Endodermal cell (in vitro differentiated cells): ENCODE measurements around the gene AHRR. TPM values are rescaled to one million over a fixed set of nuclear protein-coding genes. Genes with fewer than 3 reads are reported as not detected.

Experiments used
- DNase-seq: peaks from one replicate; pipeline ENCODE4 v3.0.0-alpha.2; 2017
- H3K27ac ChIP-seq: 2 replicates; pipeline ENCODE4 v1.5.1; 2013; ENCODE audit warnings: mild to moderate bottlenecking, low read depth, low read length, moderate library complexity
- H3K27me3 ChIP-seq: 2 replicates; pipeline ENCODE4 v1.6.1; 2013; ENCODE audit warnings: mild to moderate bottlenecking, low read length, moderate library complexity; ENCODE audit not compliant: insufficient read depth, control insufficient read depth, poor library complexity, severe bottlenecking
- H3K36me3 ChIP-seq: 2 replicates; pipeline ENCODE4 v1.7.0; 2013; ENCODE audit warnings: mild to moderate bottlenecking, low read length, moderate library complexity; ENCODE audit not compliant: control insufficient read depth, insufficient read depth
- H3K4me1 ChIP-seq: one replicate; pipeline ENCODE4 v1.7.0; 2013; ENCODE audit warnings: low read length; ENCODE audit not compliant: control insufficient read depth, insufficient read depth
- H3K4me3 ChIP-seq: 2 replicates; pipeline ENCODE4 v1.5.1; 2013; ENCODE audit warnings: mild to moderate bottlenecking, low read length, moderate library complexity
- H3K9ac ChIP-seq: 2 replicates; pipeline ENCODE4 v1.6.1; 2013; ENCODE audit warnings: mild to moderate bottlenecking, low read length, moderate library complexity; ENCODE audit not compliant: poor library complexity, severe bottlenecking; ENCODE audit errors: extremely low read depth
- H3K9me3 ChIP-seq: 2 replicates; pipeline ENCODE4 v1.6.1; 2013; ENCODE audit warnings: mild to moderate bottlenecking, low read length, moderate library complexity; ENCODE audit not compliant: control insufficient read depth
- H3K27ac Mint-ChIP-seq: 2 replicates; pipeline ENCODE4 v1.8.0; 2020; ENCODE audit warnings: mixed read lengths
- H3K27me3 Mint-ChIP-seq: 2 replicates; pipeline ENCODE4 v1.8.0; 2021; ENCODE audit warnings: mild to moderate bottlenecking, mixed read lengths; ENCODE audit not compliant: insufficient read depth
- H3K36me3 Mint-ChIP-seq: 2 replicates; pipeline ENCODE4 v1.8.0; 2020; ENCODE audit warnings: low read depth, mixed read lengths
- H3K4me1 Mint-ChIP-seq: 2 replicates; pipeline ENCODE4 v1.8.0; 2020; ENCODE audit warnings: mixed read lengths
- H3K4me3 Mint-ChIP-seq: 2 replicates; pipeline ENCODE4 v1.8.0; 2020; ENCODE audit warnings: mild to moderate bottlenecking, moderate library complexity, mixed read lengths
- H3K9me3 Mint-ChIP-seq: 2 replicates; pipeline ENCODE4 v1.8.0; 2020; ENCODE audit warnings: mild to moderate bottlenecking, mixed read lengths
- WGBS, 2 experiments: methylation state at CpG; one replicate each; pipeline versions ENCODE4 v1.1.5 to v1.1.7; 2013; ENCODE audit warnings: missing lambda C conversion rate in 2 of 2, mixed read lengths in 1 of 2; ENCODE audit not compliant: insufficient coverage in 1 of 2, insufficient read length in 1 of 2; 5-methylcytosine and 5-hydroxymethylcytosine counted together
- total RNA-seq, 2 donors: library from RNA; stranded (reverse); fragmentation: NEBNext Ultra II Directional in 1 of 2; extraction: Animal tissue kit (Norgen Biotek cat#: 25700) in 1 of 2; gene quantifications; 2 replicates in 1 of 2; 3 replicates in 1 of 2; pipeline ENCODE4 v1.2.1, GENCODE V29; 2021
- TF ChIP-seq, protein P1 (sequence below): fragments of 200-600 bp; sonication (generic); conservative IDR thresholded peaks from 2 replicates; pipeline ENCODE4 v1.5.0; 2021; ENCODE audit warnings: antibody characterized with exemption, mild to moderate bottlenecking

Gene AHRR
- total RNA-seq, 2 donors from 2014 or later = 1.4 to 2.0 TPM

DNA sequence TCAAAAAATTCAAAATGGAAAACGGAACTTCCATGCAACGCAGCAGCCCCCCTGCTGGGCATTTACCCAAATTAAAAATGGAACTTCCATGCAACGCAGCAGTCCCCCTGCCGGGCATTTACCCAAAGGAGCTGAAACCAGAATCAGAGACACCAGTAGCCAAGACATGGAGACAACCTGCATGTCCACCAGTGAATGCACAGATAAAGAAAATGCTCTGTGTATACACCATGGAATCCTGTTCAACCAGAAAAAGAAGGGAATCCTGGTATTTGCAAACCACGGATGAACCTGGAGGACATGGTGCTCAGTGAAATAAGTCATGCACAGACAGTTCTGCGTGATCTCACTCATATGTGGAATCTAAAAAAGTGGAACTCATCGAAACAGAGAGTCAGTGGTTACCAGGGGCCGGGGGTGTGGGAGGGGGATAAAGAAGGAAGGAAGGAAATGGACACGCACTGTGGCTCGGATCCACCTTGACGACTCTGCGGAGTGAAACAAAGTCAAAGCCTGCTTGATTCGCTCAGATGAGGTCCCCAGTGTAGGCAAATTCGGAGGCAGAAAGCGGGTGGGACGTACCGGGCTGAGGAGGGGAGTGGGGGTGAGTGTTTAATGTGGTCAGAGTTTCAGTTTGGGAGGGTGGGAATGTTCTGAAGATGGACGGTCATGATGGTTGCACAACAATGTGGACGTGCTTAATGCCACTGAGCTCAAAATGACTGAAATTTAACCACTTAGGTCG is 81.3 kb downstream of the AHRR start:
- no peak overlapping the region for H3K9ac ChIP-seq
- H3K4me3 ChIP-seq = no peak overlapping the region
- no peaks in the 10 kb centered on the region for H3K36me3 ChIP-seq
- no peaks in the 10 kb centered on the region for H3K9me3 ChIP-seq
- TF ChIP-seq, protein P1, sequence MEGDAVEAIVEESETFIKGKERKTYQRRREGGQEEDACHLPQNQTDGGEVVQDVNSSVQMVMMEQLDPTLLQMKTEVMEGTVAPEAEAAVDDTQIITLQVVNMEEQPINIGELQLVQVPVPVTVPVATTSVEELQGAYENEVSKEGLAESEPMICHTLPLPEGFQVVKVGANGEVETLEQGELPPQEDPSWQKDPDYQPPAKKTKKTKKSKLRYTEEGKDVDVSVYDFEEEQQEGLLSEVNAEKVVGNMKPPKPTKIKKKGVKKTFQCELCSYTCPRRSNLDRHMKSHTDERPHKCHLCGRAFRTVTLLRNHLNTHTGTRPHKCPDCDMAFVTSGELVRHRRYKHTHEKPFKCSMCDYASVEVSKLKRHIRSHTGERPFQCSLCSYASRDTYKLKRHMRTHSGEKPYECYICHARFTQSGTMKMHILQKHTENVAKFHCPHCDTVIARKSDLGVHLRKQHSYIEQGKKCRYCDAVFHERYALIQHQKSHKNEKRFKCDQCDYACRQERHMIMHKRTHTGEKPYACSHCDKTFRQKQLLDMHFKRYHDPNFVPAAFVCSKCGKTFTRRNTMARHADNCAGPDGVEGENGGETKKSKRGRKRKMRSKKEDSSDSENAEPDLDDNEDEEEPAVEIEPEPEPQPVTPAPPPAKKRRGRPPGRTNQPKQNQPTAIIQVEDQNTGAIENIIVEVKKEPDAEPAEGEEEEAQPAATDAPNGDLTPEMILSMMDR = no peak
- Mint-ChIP-seq H3K4me3 (no peak overlapping the region), H3K27me3 (peaks cover 29% of the 10 kb centered on the region), H3K4me1 (peaks cover 3% of the 10 kb centered on the region), H3K27ac (no peak overlapping the region), H3K36me3 (no peaks in the 10 kb centered on the region), H3K9me3 (no peaks in the 10 kb centered on the region)
- H3K4me1 ChIP-seq = no peaks in the 10 kb centered on the region
- DNase-seq = no peak
- WGBS, 2 experiments = 92 to 94% methylated on average over 20 of the region's 20 CpGs
- H3K27ac ChIP-seq = no peak overlapping the region
- H3K27me3 ChIP-seq = peaks cover 17% of the 10 kb centered on the region

DNA sequence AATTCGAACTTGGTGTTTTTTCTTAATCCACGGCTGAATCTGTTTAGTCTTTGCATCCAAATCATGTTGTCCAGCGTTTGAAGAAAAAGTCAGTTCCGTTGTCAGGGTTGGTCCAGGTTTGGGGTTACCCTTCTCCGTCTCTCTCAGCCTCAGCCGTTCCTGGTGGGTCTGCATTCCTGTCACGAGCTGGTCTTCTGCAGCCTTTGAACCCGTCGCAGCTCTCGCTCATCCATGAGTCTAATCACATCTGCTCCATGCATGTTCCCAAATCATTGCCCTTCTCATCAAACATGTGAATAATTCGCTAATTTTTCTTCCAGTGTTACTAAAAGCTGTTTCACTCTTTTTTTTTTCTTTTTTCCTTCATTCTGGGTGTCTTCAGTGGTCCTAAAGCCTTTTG is 82.5 kb downstream of the AHRR start:
- no peak for DNase-seq
- H3K27me3 Mint-ChIP-seq = peaks cover 29% of the 10 kb centered on the region
- no peaks in the 10 kb centered on the region for H3K36me3 ChIP-seq
- no peaks in the 10 kb centered on the region for H3K9me3 ChIP-seq
- H3K36me3 Mint-ChIP-seq = no peaks in the 10 kb centered on the region
- peaks cover 17% of the 10 kb centered on the region for H3K27me3 ChIP-seq
- TF ChIP-seq, protein P1 = no peak
- H3K4me3 ChIP-seq = no peak overlapping the region
- no peak overlapping the region for H3K27ac Mint-ChIP-seq
- H3K4me3 Mint-ChIP-seq = no peak overlapping the region
- H3K27ac ChIP-seq = no peak overlapping the region
- no peak overlapping the region for H3K9ac ChIP-seq
- no peaks in the 10 kb centered on the region for H3K9me3 Mint-ChIP-seq
- WGBS, 2 experiments = 91 to 96% methylated on average over 10 to 11 of the region's 11 CpGs
- H3K4me1 ChIP-seq = no peaks in the 10 kb centered on the region
- H3K4me1 Mint-ChIP-seq = peaks cover 3% of the 10 kb centered on the region

DNA sequence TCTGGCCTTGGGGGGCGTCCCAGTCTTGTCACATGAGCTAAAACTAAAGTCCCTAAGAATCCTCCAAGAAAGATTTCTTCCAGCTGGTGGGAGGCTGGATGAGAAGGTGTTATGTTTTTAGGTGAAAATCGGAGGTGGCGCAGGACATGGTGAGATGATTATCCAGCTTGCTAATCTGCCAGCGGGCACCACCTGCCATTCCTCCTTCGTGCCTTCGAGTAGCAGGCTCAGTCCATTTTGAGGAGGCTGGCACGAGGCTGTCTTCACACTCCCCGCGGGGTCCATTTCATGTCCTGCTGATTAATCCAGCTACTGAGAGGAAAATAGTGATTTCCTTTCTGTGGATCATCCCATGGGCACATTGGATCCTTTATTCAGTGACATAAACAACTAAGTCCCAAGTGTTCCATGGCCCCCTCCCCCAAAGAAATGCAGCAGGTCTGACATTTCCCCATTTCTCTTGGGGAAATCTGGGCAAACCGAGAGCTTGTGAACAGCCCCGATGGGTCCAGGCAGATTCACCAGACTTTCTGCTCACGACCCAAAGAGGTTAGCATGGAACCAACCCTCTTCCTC is 83.2 kb downstream of the AHRR start:
- WGBS, 2 experiments = 92 to 95% methylated on average over 8 to 12 of the region's 12 CpGs
- Histone ChIP-seq H3K9me3 (no peaks in the 10 kb centered on the region), H3K27me3 (peaks cover 11% of the 10 kb centered on the region), H3K36me3 (no peaks in the 10 kb centered on the region), H3K4me3 (no peak overlapping the region), H3K4me1 (no peaks in the 10 kb centered on the region), H3K9ac (no peak overlapping the region), H3K27ac (no peak overlapping the region)
- H3K9me3 Mint-ChIP-seq = no peaks in the 10 kb centered on the region
- H3K4me3 Mint-ChIP-seq = no peak overlapping the region
- no peak overlapping the region for H3K27ac Mint-ChIP-seq
- peaks cover 3% of the 10 kb centered on the region for H3K4me1 Mint-ChIP-seq
- TF ChIP-seq, protein P1 = no peak
- H3K36me3 Mint-ChIP-seq = no peaks in the 10 kb centered on the region
- H3K27me3 Mint-ChIP-seq = peaks cover 29% of the 10 kb centered on the region
- no peak for DNase-seq
